B cell (primary cell): ENCODE results near the gene TENM3. TPM values are rescaled to one million over a fixed set of nuclear protein-coding genes. Genes with fewer than 3 reads are reported as not detected.

Experiments used
- ATAC-seq: fragments of 200-7000 bp; cut with Tn5 transposase; one replicate; pipeline ENCODE4 v1.10.0; 2021; ENCODE audit warnings: low read depth, mild to moderate bottlenecking, moderate number of reproducible peaks, moderate library complexity
- CTCF ChIA-PET: fragments of 350-600 bp; sonication (Branson Sonifier 250); formaldehyde crosslinking; loops from one replicate; lab custom pipeline; 2021; ENCODE audit warnings: antibody characterized with exemption, inconsistent platforms; lab: Charles Lee
- POLR2A ChIA-PET: fragments of 350-600 bp; sonication (Branson Sonifier 250); formaldehyde crosslinking; loops from one replicate; lab custom pipeline; 2021; ENCODE audit warnings: antibody characterized with exemption; lab: Charles Lee
- DNase-seq: peaks from one replicate; pipeline ENCODE4 v3.0.0; 2013
- H2AFZ ChIP-seq: 2 replicates; pipeline ENCODE4 v1.6.1; 2012; ENCODE audit warnings: mild to moderate bottlenecking, low read depth, low read length; ENCODE audit not compliant: insufficient read depth, poor library complexity, severe bottlenecking
- H3K27ac ChIP-seq, 2 donors: 1 replicate in 1 of 2; 2 replicates in 1 of 2; pipeline ENCODE4 v1.5.1; 2012 to 2013; ENCODE audit warnings: low read length in 2 of 2, mild to moderate bottlenecking in 2 of 2, moderate library complexity in 1 of 2
- H3K27me3 ChIP-seq, 4 experiments: fragments of 200-600 bp in 1 of 4; sonication (generic) in 1 of 4; replicated peaks in 1 of 4; 1 replicate in 2 of 4; 2 replicates in 2 of 4; pipeline versions ENCODE4 v1.6.1 to v1.7.0; 2013 to 2016; ENCODE audit warnings: low read length in 3 of 4, mild to moderate bottlenecking in 2 of 4, mixed read lengths in 1 of 4, moderate library complexity in 1 of 4; ENCODE audit not compliant: insufficient read depth in 4 of 4, control insufficient read depth in 3 of 4; ENCODE audit errors: control extremely low read depth in 1 of 4
- H3K36me3 ChIP-seq, 2 experiments: replicated peaks in 1 of 2; 1 replicate in 1 of 2; 2 replicates in 1 of 2; pipeline versions ENCODE4 v1.6.1 to v1.7.1; 2013; ENCODE audit warnings: low read length in 1 of 2; ENCODE audit not compliant: insufficient read depth in 2 of 2, control insufficient read depth in 1 of 2; ENCODE audit errors: control extremely low read depth in 1 of 2, extremely low read depth in 1 of 2
- H3K4me1 ChIP-seq, 2 donors: fragments of 200-600 bp in 1 of 2; sonication (generic) in 1 of 2; 1 replicate in 1 of 2; 2 replicates in 1 of 2; pipeline versions ENCODE4 v1.5.1 to v1.6.1; 2013 to 2017; ENCODE audit warnings: low read length in 2 of 2; ENCODE audit not compliant: control insufficient read depth in 2 of 2, insufficient read depth in 2 of 2
- H3K4me2 ChIP-seq: replicated peaks from 2 replicates; pipeline ENCODE3; 2012; ENCODE audit warnings: mild to moderate bottlenecking, low read depth, low read length; ENCODE audit not compliant: poor library complexity, severe bottlenecking
- H3K4me3 ChIP-seq, 5 experiments: fragments of 200-600 bp in 1 of 5; sonication (generic) in 1 of 5; 1 replicate in 3 of 5; 2 replicates in 2 of 5; pipeline versions ENCODE4 v1.5.1 to v1.7.0; 2011 to 2016; ENCODE audit warnings: low read length in 4 of 5, mild to moderate bottlenecking in 4 of 5, low read depth in 2 of 5, control low read depth in 1 of 5, moderate library complexity in 1 of 5; ENCODE audit not compliant: insufficient read depth in 1 of 5; ENCODE audit errors: control extremely low read depth in 1 of 5, extremely low read depth in 1 of 5
- H3K79me2 ChIP-seq: fragments of 200-600 bp; sonication (generic); one replicate; pipeline ENCODE4 v1.6.0; 2016; ENCODE audit warnings: low read length; ENCODE audit not compliant: control insufficient read depth, insufficient read depth
- H3K9ac ChIP-seq: fragments of 200-600 bp; sonication (generic); 2 replicates; pipeline ENCODE4 v1.6.1; 2017; ENCODE audit warnings: mild to moderate bottlenecking, low read length, moderate library complexity
- H3K9me3 ChIP-seq, 3 donors: one replicate each; pipeline versions ENCODE4 v1.6.1 to v1.7.1; 2013; ENCODE audit warnings: low read length in 2 of 3; ENCODE audit not compliant: control insufficient read depth in 2 of 3, insufficient read depth in 1 of 3; ENCODE audit errors: control extremely low read depth in 1 of 3
- H4K20me1 ChIP-seq: 2 replicates; pipeline ENCODE4 v1.6.0; 2012; ENCODE audit warnings: mild to moderate bottlenecking, low read length; ENCODE audit not compliant: insufficient read depth, control insufficient read depth, poor library complexity, severe bottlenecking
- H3K27ac Mint-ChIP-seq: one replicate; pipeline ENCODE4 v1.8.0; 2021; ENCODE audit warnings: mixed read lengths
- H3K27me3 Mint-ChIP-seq: one replicate; pipeline ENCODE4 v1.8.0; 2021; ENCODE audit warnings: mixed read lengths
- H3K4me1 Mint-ChIP-seq: one replicate; pipeline ENCODE4 v1.8.0; 2021; ENCODE audit warnings: mixed read lengths
- H3K4me3 Mint-ChIP-seq: one replicate; pipeline ENCODE4 v1.8.0; 2021; ENCODE audit warnings: mixed read lengths
- H3K9me3 Mint-ChIP-seq: one replicate; pipeline ENCODE4 v1.8.0; 2022; ENCODE audit warnings: mixed read lengths; ENCODE audit not compliant: insufficient read depth
- CTCF ChIP-seq: fragments of 200-600 bp; IDR thresholded peaks from one replicate; pipeline ENCODE4 v1.8.0; 2022; ENCODE audit warnings: antibody characterized with exemption, mild to moderate bottlenecking
- EZH2 ChIP-seq: IDR thresholded peaks from 2 replicates; pipeline ENCODE4 v1.6.1; 2012; ENCODE audit warnings: borderline replicate concordance, low read depth, mild to moderate bottlenecking, moderate library complexity, low read length; ENCODE audit not compliant: insufficient read depth, poor library complexity, severe bottlenecking
- WGBS: methylation state at CpG from one replicate; pipeline ENCODE4 v1.1.5; 2013; ENCODE audit warnings: missing lambda C conversion rate; ENCODE audit not compliant: insufficient coverage; 5-methylcytosine and 5-hydroxymethylcytosine counted together
- intact Hi-C: fragments of 100-400 bp; cut with micrococcal nuclease; formaldehyde crosslinking; loops from one replicate; pipeline ENCODE4 v1.10.0; 2022
- polyA plus RNA-seq: library from polyadenylated mRNA; depleted of rRNA; stranded (reverse); fragments of >200 nt; gene quantifications from 2 replicates; pipeline ENCODE4 v1.2.3, GENCODE V29; 2012
- total RNA-seq, 2 donors: library from RNA; stranded (reverse); fragments of 120-200 nt in 1 of 2; gene quantifications; 1 replicate in 1 of 2; 2 replicates in 1 of 2; pipeline versions ENCODE4 v1.2.3 to v1.2.4, GENCODE V29; 2013 to 2022

Gene TENM3
- total and polyA plus RNA-seq, 2 donors (not counting 1 experiment from before 2014, with no cell fraction given): not detected

DNA sequence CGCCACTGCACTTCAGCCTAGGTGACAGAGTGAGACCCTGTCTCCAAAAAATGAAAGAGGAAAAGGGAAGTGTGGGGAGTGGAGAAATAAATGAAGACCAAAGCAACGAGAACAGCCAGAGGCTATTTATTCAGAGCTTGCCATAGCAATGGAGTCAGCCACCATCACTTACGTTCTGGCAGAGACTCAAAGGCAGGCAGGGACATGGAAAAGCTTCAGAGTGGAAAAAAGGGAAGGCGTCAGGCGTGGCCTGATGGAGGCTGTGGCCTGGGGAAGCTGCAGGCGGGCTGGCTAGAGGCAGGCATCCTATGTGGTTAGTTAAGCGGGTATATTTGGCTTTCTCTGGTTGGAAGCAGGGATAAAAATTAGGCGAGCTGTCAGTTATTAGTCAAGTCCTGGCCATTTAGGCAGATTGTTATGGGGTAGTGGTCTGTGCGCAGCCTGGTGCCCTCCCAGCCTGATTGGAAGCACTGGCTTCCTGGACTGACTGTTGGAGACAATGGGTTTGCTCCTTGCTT, 600.7 kb downstream of the TENM3 start:
- ChIA-PET CTCF (no interaction called here), POLR2A (no interaction called here)
- Mint-ChIP-seq H3K9me3 (no peaks in the 10 kb centered on the region), H3K27me3 (peaks cover 18% of the 10 kb centered on the region), H3K27ac (no peak overlapping the region), H3K4me1 (no peaks in the 10 kb centered on the region), H3K4me3 (no peak overlapping the region)
- Histone ChIP-seq H3K4me1 (no peaks in the 10 kb centered on the region), H3K9me3 (peaks cover 0 to 2% (median 0%) of the 10 kb centered on the region in 3 donors), H3K36me3 (no peaks in the 10 kb centered on the region), H3K4me3 (no peak overlapping the region), H3K4me2 (no peak overlapping the region), H3K27me3 (peaks cover 0 to 24% (median 3%) of the 10 kb centered on the region in 4 experiments), H4K20me1 (no peaks in the 10 kb centered on the region), H3K9ac (no peak overlapping the region), H3K79me2 (no peaks in the 10 kb centered on the region), H2AFZ (no peak overlapping the region), H3K27ac (no peak overlapping the region)
- TF ChIP-seq CTCF: no peak
- ATAC-seq: no peak
- intact Hi-C loops: no loop called here
- WGBS: 74% methylated on average over 9 of the region's 9 CpGs
- DNase-seq: no peak

DNA sequence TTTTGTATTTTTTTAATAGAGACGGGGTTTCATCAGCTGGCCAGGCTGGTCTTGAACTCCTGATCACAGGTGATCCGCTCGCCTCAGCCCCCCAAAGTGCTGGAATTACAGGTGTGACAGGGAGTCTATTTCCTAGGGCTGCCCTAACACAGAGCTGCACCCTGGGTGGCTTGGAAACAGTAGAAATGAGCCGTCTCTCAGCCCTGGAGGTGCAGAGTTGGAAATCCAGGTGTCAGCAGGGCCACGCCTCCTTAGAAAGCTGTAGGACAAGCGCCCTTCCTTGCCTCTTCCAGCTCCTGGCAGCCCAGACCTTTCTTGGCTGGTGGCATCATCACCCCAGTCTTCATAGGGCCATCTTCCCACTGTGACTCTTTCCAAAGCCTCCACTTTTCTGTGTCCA, 602.4 kb downstream of the TENM3 start:
- Histone ChIP-seq H3K9ac (no peak overlapping the region), H3K4me3 (no peak overlapping the region), H3K27me3 (peaks cover 0 to 16% (median 3%) of the 10 kb centered on the region in 4 experiments), H3K9me3 (peaks cover 0 to 2% (median 0%) of the 10 kb centered on the region in 3 donors), H3K4me1 (no peaks in the 10 kb centered on the region), H2AFZ (no peak overlapping the region), H3K36me3 (no peaks in the 10 kb centered on the region), H3K27ac (no peak overlapping the region), H3K79me2 (no peaks in the 10 kb centered on the region), H4K20me1 (no peaks in the 10 kb centered on the region), H3K4me2 (no peak overlapping the region)
- H3K9me3 Mint-ChIP-seq: no peaks in the 10 kb centered on the region
- peaks cover 26% of the 10 kb centered on the region for H3K27me3 Mint-ChIP-seq
- H3K4me3 Mint-ChIP-seq: no peak overlapping the region
- no peak overlapping the region for H3K27ac Mint-ChIP-seq
- TF ChIP-seq EZH2 (no peak), CTCF (no peak)
- ATAC-seq: no peak
- intact Hi-C loops: no loop called here
- H3K4me1 Mint-ChIP-seq: no peaks in the 10 kb centered on the region
- POLR2A ChIA-PET: no interaction called here
- DNase-seq: no peak
- WGBS: 92% methylated on average over 6 of the region's 6 CpGs
- CTCF ChIA-PET: no interaction called here
